ENCODE data around the gene ACER3. TPM values are rescaled to one million over a fixed set of nuclear protein-coding genes. Genes with fewer than 3 reads are reported as not detected.
A peak's percentile ranks its signal among the peaks of the same experiment; 100 is the strongest.
"Not testable (repeated sequence)": the region's sequence is repeated elsewhere in the genome, so short reads cannot be mapped to it uniquely, and the experiment has no call there.

Gene ACER3
- total RNA-seq, 1 donor from 2014 or later: 30.1 TPM

GRCh38 chr11:77040889-77041288, 180.2 kb downstream of the ACER3 start:
- DNase-seq: no peak

- no peak for DNase-seq
Observed at GRCh38 chr11:77042111-77042726, 181.5 kb downstream of the ACER3 start.

DNA sequence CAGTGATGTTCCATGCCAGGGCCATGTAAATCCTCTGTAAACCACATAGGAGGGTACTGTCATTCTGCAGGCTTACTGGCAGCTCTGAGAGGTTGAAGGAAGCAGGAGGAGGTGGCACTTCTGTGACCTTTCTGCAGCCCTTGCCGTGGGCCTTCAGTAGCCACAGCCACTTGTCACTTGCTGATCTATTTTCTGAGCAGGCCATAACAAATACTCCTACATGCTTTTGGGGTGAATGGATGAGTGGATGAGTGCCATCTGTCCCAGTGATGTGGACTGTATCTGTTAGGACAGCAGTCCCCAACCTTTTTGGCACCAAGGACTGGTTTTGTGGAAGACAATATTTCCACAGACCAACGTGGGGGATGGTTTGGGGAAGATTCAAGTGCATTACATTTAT, 183.6 kb downstream of the ACER3 start:
- DNase-seq: no peak

DNA sequence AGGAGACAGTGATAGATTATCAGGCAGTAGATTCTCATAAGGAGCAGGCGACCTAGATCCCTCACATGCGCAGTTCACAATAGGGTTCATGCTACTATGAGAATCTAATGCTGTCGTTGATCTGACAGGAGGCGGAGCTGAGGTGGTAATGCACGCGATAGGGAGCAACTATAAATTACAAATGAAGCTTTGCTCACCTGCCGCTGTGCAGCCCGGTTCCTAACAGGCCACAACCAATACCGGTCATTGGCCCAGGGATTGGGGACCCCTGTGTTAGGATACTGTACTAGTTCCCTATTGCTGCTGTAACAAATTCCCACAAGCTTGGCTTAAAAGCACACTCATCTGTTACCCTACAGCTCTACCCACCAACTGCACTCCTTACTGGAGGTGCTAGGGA, 184.2 kb downstream of the ACER3 start:
- DNase-seq: no peak

DNA sequence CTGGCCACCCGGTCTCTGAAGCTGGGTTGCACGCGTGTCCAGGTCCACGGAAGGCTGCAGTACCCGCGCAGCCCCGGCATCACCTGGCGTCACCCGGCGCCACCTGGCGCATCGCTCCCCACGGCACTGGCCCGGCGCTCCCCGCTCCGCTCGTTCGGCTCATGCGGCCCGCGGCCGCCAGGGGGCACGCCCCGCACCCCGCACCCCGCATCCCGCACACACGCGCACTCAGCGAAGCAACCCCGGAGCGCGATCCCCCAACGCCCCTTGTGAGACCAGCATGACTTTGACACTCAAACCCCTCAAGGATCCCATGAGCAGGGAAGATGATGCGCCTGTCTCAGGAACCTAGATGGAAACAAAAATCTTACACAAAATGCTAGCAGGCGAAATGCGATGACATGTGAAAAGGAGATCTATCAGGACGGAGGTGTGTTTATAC, 185.4 kb downstream of the ACER3 start:
- peak; percentile 54 for DNase-seq

- DNase-seq: peak; percentile 94
Observed at GRCh38 chr11:77047007-77047927, 186.5 kb downstream of the ACER3 start.

DNA sequence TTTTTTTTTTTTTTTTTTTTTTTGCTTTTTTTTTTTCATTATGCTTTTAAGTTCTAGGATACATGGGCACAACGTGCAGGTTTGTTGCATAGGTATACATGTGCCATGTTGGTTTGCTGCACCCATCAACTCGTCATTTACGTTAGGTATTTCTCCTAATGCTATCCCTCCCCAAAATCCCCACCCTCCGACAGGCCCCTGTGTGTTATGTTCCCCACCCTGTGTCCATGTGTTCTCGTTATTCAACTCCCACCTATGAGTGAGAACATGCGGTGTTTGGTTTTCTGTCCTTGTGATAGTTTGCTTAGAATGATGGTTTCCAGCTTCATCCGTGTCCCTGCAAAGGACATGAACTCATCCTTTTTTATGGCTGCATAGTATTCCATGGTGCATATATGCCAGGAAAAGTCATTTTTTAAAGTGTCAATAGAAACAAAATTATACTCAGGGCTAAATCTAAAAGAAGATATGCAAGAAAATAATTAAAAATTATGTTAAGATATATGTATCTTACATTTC, 187.3 kb downstream of the ACER3 start:
- not testable (repeated sequence) for DNase-seq

GRCh38 chr11:77049026-77049425, 188.3 kb downstream of the ACER3 start:
- DNase-seq: no peak

GRCh38 chr11:77051511-77051910, 190.8 kb downstream of the ACER3 start:
- DNase-seq: no peak

DNA sequence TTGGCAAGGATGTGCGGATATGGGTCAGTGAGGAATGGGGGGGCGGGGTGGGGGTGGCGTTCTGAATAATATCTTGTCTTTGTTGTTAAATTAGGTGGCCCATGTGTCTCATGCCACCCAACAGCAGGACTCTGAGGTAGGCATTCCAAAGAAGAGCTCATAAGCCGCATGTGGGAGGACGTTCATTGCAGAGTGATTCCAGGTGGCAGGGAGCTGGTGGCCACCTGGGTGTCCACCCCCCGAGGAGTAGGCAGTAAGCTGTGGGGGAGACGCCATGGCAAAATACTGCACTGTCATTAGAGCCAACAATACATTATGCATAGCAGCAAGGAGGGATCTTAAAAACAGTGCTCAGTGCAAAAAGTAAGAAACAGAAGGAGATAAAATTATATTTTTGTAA, 191.8 kb downstream of the ACER3 start:
- DNase-seq: no peak

GRCh38 chr11:77053217-77054015, 192.7 kb downstream of the ACER3 start:
- DNase-seq: no peak

DNA sequence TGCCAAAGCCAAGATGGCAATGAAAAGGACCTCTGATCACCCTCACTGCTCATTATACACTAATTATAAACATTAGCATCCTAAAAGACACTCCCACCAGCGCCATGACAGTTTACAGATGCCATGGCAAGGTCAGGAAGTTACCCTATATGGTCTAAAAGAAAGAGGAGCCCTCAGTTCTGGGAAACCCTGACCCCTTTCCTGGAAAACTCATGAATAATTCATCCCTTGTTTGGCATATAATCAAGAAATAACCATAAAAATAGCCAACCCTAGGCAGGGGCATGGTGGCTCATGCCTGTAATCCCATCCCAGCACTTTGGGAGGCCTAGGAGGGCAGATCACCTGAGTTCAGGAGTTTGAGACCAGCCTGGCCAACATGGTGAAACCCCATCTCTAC, 193.4 kb downstream of the ACER3 start:
- DNase-seq: no peak

DNA sequence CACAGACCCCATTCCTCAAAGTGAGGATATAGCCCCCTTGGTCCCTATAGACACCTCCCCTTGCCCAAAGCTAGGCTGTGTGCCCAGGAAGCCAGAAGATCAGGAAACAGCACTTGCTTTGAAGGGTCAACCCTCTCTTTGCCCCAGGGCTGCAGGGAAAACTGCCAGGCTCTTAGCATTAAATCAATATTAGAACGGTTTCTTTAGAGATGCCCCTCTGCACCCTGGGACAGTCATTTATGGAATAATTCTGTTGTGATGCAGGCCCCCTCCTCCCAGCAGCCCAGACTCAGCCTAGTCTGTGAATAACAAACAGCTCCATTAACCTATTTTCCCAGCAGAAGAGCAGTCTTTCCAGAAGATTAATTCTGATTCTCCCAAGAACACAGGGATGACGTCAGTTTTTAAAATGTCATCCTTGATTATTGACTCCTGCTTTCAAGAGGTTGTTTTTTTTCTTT, 194.4 kb downstream of the ACER3 start:
- DNase-seq: no peak

DNA sequence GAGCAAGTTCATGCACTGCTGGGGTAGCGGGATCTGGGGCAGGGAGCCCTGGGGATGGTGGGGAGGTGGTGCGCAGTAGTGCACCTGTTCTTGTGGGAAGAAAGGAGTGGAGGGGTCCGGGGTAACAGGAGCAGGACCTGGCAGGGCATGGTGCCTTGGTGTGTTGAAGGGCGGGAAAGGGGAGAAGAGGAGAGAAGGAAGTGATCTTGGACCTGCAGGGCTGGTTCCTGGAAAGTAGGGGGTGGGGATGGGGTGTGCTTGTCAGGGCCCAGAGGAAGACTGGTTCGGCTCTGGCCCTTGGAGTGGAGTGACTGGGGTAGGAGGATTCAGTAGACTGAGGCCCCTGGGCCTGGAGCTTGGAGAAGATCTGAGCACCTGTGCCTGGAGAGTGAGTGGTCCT, 195.2 kb downstream of the ACER3 start:
- no peak for DNase-seq

DNA sequence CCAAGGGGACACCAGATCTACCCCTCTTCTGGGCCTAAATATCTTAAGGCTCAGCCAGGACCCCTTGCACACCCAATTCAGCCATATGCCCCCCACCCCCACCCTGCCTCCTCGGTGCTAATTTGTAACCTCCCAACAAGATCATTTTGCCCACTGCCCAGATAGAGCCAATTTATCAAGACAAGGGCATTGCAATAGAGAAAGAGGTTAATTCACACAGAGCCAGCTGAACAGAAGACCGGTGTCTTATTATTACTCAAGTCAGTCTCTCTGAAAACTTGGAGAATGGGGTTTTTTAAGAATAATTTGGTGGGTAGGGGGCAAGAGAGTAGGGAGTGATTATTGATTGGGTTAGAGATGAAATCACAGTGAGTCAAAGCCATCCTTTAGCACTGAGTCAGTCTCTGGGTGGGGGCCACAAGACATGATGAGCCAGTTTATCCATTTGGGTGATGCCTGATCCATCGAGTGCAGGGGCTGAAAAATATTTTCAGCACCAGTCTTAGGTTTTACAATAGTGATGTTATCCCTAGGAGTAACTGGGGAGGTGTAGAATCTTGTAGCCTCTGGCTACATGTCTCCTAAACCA, 196.2 kb downstream of the ACER3 start:
- DNase-seq: no peak

- no peak for DNase-seq
Observed at GRCh38 chr11:77057938-77058474, 197.3 kb downstream of the ACER3 start.

- DNase-seq: no peak
Observed at GRCh38 chr11:77058900-77059299, 198.2 kb downstream of the ACER3 start.

DNA sequence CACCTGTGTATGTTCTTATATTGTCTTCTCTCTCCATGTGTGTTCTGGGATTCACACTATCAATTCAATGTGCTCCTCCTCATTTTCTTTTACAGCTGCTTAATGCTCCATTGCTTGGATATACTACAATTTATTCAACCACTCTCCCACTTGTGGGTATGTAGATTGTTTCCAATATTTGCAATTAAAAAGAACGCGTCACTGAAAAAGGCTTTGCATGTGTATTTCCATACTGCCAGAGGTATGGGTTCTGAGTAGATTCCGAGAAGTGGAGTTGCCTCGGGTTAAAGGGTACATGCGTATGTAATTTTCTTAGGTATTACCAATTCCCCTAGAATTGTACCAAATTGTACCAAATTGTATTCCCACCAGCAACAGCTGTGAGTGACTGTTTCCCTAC, 199.1 kb downstream of the ACER3 start:
- no peak for DNase-seq

DNA sequence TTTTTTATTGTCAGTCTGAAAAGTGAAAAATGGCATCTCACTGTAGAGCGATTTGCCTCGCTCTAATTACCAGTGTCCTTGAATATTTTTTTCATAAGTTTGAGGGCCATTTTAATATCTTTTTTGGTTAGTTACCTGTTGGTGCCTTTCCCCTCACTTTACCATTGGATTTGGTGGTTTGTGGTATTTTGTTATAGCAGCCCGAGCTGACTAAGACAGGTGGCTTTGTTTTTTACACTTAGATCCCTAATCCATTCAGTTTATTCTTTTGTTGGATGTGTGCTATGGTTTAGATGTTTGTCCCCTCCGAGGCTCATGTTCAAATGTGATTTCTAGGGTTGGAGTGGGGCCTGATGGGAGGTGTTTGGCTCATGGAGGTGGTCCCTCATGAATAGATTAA, 199.5 kb downstream of the ACER3 start:
- no peak for DNase-seq

- not testable (repeated sequence) for DNase-seq
Observed at GRCh38 chr11:77061258-77061657, 200.5 kb downstream of the ACER3 start.

DNA sequence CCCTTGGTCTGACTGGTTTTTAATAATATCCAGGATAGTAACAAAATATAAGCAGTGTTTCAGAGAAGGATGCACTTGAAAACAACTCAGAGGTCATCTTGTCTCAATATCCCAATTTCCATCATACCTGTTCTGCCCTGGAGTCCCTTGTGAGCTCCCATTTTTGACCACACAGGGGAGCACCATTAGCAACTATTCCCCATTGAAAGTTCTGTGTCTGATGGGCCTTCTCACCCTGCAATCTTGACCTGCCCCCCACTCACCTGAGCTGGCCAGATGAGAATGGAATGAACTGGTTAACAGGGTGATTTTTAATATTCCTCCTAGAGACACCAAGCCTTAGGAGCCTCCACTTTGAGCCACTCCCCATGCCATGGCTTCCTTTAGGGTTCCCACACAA, 202.2 kb downstream of the ACER3 start:
- peak; percentile 25 for DNase-seq

DNA sequence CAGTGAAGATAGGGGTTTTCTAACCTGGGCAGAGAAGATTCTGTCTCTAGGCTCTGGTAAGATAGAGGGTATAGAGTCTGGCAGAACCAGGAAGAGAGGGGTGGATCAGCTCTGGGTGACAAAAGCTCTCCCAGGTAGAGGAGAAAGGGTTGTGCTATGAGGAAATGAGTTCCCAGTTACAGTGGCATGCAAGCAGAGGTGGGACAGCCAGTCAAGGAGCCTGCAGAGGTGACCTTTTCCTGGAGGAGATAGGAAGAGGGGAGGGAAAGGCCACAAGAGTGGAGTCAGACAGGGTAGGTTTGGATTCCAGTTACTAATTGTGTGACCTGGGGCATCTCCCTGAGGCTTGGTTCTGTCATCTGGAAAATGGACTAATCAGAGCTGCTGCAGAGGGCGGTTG, 202.7 kb downstream of the ACER3 start:
- no peak for DNase-seq
